M059J (cell line): ENCODE data around the gene GABRA4. TPM values are rescaled to one million over a fixed set of nuclear protein-coding genes. Genes with fewer than 3 reads are reported as not detected.

ENCODE experiments used
- DNase-seq: peaks from one replicate; pipeline ENCODE4 v3.0.0-alpha.2; 2012; ENCODE audit warnings: low read depth
- total RNA-seq: library from RNA; depleted of rRNA; stranded (reverse); fragments of >200 nt; shearing (Covaris generic); gene quantifications from 2 replicates; pipeline ENCODE4 v1.2.3, GENCODE V29; 2014

The GABRA4 gene
- total RNA-seq, 1 experiment from 2014 or later = 0.07 TPM

GRCh38 chr4:46979726-46980125 is 13.7 kb downstream of the GABRA4 start:
- no peak for DNase-seq

GRCh38 chr4:46979283-46979682 is 14.1 kb downstream of the GABRA4 start:
- DNase-seq = no peak

GRCh38 chr4:46977245-46977644 is 16.1 kb downstream of the GABRA4 start:
- no peak for DNase-seq

GRCh38 chr4:46975812-46976553 is 17.4 kb downstream of the GABRA4 start:
- no peak for DNase-seq

GRCh38 chr4:46974891-46975543 is 18.4 kb downstream of the GABRA4 start:
- DNase-seq = no peak

- DNase-seq = no peak
These were observed 24.5 kb downstream of the GABRA4 start for GRCh38 chr4:46968847-46969246.

- DNase-seq = no peak
These were observed 25.8 kb downstream of the GABRA4 start for GRCh38 chr4:46967631-46968030.

GRCh38 chr4:46958742-46959488 is 34.5 kb downstream of the GABRA4 start:
- DNase-seq = no peak

- DNase-seq = peak; percentile 30
These were observed 36.9 kb downstream of the GABRA4 start for GRCh38 chr4:46956451-46956850.

GRCh38 chr4:46955601-46956000 is 37.8 kb downstream of the GABRA4 start:
- DNase-seq = no peak

- DNase-seq = no peak
These were observed 38.7 kb downstream of the GABRA4 start for GRCh38 chr4:46954643-46955042.

GRCh38 chr4:46953564-46953963 is 39.8 kb downstream of the GABRA4 start:
- no peak for DNase-seq

GRCh38 chr4:46952451-46952850 is 40.9 kb downstream of the GABRA4 start:
- no peak for DNase-seq

- DNase-seq = no peak
These were observed 42.6 kb downstream of the GABRA4 start for GRCh38 chr4:46950826-46951225.

- no peak for DNase-seq
These were observed 43.6 kb downstream of the GABRA4 start for GRCh38 chr4:46949822-46950221.

- DNase-seq = no peak
These were observed 45.8 kb downstream of the GABRA4 start for GRCh38 chr4:46947541-46947940.

- DNase-seq = peak; percentile 69
These were observed 46.4 kb downstream of the GABRA4 start for GRCh38 chr4:46946919-46947536.

- DNase-seq = no peak
These were observed 48.3 kb downstream of the GABRA4 start for GRCh38 chr4:46945062-46945461.

GRCh38 chr4:46944345-46944744 is 49.0 kb downstream of the GABRA4 start:
- DNase-seq = no peak

GRCh38 chr4:46937493-46937892 is 55.9 kb downstream of the GABRA4 start:
- DNase-seq = no peak

GRCh38 chr4:46934726-46935125 is 58.7 kb downstream of the GABRA4 start:
- peak; percentile 32 for DNase-seq

- peak; percentile 87 for DNase-seq
These were observed 59.7 kb downstream of the GABRA4 start for GRCh38 chr4:46933686-46934085.
